ENCODE results near the gene RTEL1.
"Not testable (repeated sequence)": the region's sequence is repeated elsewhere in the genome, so short reads cannot be mapped to it uniquely, and the experiment has no call there.

- not testable (repeated sequence) for TF ChIP-seq RAD21 (IDR thresholded peaks at IDR 0.05; ENCODE audit: low read depth); EZH2 (IDR thresholded peaks at IDR 0.05); TCF7L2 (IDR thresholded peaks at IDR 0.05; ENCODE audit: borderline replicate concordance, extremely low read depth, insufficient read depth, insufficient read length)
- peak in 2 of 3 experiments; percentile 37; a peak in 4 of 6 replicates for TF ChIP-seq CTCF (IDR thresholded peaks at IDR 0.05 in 2 of 3, conservative IDR thresholded peaks at IDR 0.05 in 1 of 3; ENCODE audit: borderline replicate concordance in 1 of 3, insufficient read depth in 1 of 3, low read depth in 2 of 3, low read length in 2 of 3)
Observed at GRCh38 chr20:63613863-63614594, 44.1 kb upstream of the RTEL1 start.

Data from HCT116 (cell line).